ENCODE results near the gene CTRB1. TPM values are rescaled to one million over a fixed set of nuclear protein-coding genes. Genes with fewer than 3 reads are reported as not detected.

The CTRB1 gene
- total and polyA plus RNA-seq, 2 of the 8 experiments (the other 6 are each of a cell fraction or from before 2014, with no cell fraction given) = not detected

DNA sequence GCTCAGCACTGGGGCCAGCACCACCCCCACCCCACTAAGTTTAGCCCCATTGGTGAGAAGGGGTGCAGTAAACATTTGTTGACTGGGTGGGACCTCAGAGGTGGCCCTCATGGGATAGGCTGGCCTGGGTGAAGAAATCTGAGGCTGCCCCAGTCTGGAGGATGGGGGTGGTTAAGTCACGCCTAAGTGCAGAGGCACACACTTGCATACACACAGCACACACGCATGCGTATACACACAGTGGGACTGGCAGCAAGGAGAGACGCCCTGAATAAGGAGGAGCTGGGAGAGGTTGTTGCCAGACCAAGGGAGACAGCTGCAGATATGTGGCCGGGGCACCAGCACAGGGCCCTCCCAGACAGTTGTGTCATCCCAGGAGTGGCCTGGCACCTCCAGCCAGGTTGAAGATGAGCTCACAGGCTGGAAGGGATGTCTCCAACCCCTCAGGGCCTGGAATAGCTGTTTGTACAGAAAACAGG is 35.6 kb downstream of the CTRB1 start (continued):
- TF ChIP-seq, protein P1, sequence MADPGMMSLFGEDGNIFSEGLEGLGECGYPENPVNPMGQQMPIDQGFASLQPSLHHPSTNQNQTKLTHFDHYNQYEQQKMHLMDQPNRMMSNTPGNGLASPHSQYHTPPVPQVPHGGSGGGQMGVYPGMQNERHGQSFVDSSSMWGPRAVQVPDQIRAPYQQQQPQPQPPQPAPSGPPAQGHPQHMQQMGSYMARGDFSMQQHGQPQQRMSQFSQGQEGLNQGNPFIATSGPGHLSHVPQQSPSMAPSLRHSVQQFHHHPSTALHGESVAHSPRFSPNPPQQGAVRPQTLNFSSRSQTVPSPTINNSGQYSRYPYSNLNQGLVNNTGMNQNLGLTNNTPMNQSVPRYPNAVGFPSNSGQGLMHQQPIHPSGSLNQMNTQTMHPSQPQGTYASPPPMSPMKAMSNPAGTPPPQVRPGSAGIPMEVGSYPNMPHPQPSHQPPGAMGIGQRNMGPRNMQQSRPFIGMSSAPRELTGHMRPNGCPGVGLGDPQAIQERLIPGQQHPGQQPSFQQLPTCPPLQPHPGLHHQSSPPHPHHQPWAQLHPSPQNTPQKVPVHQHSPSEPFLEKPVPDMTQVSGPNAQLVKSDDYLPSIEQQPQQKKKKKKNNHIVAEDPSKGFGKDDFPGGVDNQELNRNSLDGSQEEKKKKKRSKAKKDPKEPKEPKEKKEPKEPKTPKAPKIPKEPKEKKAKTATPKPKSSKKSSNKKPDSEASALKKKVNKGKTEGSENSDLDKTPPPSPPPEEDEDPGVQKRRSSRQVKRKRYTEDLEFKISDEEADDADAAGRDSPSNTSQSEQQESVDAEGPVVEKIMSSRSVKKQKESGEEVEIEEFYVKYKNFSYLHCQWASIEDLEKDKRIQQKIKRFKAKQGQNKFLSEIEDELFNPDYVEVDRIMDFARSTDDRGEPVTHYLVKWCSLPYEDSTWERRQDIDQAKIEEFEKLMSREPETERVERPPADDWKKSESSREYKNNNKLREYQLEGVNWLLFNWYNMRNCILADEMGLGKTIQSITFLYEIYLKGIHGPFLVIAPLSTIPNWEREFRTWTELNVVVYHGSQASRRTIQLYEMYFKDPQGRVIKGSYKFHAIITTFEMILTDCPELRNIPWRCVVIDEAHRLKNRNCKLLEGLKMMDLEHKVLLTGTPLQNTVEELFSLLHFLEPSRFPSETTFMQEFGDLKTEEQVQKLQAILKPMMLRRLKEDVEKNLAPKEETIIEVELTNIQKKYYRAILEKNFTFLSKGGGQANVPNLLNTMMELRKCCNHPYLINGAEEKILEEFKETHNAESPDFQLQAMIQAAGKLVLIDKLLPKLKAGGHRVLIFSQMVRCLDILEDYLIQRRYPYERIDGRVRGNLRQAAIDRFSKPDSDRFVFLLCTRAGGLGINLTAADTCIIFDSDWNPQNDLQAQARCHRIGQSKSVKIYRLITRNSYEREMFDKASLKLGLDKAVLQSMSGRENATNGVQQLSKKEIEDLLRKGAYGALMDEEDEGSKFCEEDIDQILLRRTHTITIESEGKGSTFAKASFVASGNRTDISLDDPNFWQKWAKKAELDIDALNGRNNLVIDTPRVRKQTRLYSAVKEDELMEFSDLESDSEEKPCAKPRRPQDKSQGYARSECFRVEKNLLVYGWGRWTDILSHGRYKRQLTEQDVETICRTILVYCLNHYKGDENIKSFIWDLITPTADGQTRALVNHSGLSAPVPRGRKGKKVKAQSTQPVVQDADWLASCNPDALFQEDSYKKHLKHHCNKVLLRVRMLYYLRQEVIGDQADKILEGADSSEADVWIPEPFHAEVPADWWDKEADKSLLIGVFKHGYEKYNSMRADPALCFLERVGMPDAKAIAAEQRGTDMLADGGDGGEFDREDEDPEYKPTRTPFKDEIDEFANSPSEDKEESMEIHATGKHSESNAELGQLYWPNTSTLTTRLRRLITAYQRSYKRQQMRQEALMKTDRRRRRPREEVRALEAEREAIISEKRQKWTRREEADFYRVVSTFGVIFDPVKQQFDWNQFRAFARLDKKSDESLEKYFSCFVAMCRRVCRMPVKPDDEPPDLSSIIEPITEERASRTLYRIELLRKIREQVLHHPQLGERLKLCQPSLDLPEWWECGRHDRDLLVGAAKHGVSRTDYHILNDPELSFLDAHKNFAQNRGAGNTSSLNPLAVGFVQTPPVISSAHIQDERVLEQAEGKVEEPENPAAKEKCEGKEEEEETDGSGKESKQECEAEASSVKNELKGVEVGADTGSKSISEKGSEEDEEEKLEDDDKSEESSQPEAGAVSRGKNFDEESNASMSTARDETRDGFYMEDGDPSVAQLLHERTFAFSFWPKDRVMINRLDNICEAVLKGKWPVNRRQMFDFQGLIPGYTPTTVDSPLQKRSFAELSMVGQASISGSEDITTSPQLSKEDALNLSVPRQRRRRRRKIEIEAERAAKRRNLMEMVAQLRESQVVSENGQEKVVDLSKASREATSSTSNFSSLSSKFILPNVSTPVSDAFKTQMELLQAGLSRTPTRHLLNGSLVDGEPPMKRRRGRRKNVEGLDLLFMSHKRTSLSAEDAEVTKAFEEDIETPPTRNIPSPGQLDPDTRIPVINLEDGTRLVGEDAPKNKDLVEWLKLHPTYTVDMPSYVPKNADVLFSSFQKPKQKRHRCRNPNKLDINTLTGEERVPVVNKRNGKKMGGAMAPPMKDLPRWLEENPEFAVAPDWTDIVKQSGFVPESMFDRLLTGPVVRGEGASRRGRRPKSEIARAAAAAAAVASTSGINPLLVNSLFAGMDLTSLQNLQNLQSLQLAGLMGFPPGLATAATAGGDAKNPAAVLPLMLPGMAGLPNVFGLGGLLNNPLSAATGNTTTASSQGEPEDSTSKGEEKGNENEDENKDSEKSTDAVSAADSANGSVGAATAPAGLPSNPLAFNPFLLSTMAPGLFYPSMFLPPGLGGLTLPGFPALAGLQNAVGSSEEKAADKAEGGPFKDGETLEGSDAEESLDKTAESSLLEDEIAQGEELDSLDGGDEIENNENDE (IDR thresholded peaks at IDR 0.05; ENCODE audit: insufficient replicate concordance, low read length) = no peak
- no peak; the same call in 1 of the 2 replicates for TF ChIP-seq CEBPB (IDR thresholded peaks at IDR 0.05; ENCODE audit: low read depth, low read length)
- no peak for TF ChIP-seq PHF8 (conservative IDR thresholded peaks at IDR 0.05; ENCODE audit: low read depth, low read length)
- TF ChIP-seq ASH2L (IDR thresholded peaks at IDR 0.05; ENCODE audit: low read length) = no peak
- TF ChIP-seq CBX5 (IDR thresholded peaks at IDR 0.05; ENCODE audit: low read depth, low read length) = no peak
- no peak for TF ChIP-seq RBBP5 (IDR thresholded peaks at IDR 0.05; ENCODE audit: borderline replicate concordance, low read depth, low read length)
- TF ChIP-seq BCL11A (IDR thresholded peaks at IDR 0.05; ENCODE audit: low read depth in 2 of 2, low read length in 2 of 2) = no peak
